GM12872 (cell line): ENCODE data around the gene RAP1B.

Experiments used
- TF ChIP-seq, protein P1 (sequence below): IDR thresholded peaks from 3 replicates; pipeline ENCODE4 v1.5.1; 2011; ENCODE audit warnings: low read depth, mild to moderate bottlenecking, low read length, moderate library complexity; ENCODE audit not compliant: insufficient read depth

RAP1B gene

DNA sequence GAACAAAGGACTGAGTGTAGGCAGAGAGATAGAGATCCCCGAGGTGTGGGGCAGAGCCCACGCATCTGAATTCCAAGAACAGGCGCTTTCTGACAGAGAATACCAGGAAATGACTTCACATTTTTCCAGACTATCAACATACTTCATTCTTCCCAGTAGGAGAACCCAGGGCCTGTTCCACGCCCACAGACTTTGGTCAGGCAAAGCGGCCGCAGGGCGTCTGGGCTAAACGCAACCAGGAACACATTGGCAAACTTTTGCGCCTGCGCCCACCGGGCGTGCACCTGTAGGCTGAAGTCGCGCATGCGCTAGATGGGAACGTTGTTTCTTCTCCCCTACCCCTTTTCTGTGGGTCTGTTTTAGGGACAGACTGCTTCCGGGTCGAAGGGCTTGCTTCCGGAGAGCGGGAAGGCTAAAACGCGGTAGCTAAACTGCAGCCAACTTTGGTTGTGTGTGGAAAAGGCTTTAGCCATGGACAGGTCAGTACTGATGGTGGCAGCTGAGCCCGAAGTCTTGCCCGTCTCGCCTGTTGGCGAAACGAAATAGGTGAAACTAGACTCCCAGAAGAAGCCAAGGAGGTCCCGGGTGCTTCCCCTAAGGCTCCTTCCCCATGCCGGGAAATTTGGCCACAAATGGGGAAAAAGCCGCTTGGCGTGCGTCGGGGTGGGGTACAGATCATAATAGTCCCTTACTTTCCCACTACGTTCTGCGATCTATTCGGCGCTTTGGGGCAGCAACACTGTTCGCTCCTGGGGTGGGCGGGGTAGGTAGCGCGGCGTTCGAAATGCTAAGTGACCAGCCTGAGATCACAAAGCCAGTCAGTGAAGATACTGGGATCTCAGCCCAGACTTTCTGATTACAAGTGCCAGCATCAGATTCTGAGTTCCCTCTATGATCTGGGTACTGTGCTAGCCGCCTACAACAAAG, 76.2 kb downstream of the RAP1B start, which contains the start of gene NUP107:
NUP107 (plus strand) TSS at position 384 of the 927 bp plus-strand sequence; CDS start at position 472, 88 bp downstream.
- TF ChIP-seq, protein P1, sequence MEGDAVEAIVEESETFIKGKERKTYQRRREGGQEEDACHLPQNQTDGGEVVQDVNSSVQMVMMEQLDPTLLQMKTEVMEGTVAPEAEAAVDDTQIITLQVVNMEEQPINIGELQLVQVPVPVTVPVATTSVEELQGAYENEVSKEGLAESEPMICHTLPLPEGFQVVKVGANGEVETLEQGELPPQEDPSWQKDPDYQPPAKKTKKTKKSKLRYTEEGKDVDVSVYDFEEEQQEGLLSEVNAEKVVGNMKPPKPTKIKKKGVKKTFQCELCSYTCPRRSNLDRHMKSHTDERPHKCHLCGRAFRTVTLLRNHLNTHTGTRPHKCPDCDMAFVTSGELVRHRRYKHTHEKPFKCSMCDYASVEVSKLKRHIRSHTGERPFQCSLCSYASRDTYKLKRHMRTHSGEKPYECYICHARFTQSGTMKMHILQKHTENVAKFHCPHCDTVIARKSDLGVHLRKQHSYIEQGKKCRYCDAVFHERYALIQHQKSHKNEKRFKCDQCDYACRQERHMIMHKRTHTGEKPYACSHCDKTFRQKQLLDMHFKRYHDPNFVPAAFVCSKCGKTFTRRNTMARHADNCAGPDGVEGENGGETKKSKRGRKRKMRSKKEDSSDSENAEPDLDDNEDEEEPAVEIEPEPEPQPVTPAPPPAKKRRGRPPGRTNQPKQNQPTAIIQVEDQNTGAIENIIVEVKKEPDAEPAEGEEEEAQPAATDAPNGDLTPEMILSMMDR: no peak

DNA sequence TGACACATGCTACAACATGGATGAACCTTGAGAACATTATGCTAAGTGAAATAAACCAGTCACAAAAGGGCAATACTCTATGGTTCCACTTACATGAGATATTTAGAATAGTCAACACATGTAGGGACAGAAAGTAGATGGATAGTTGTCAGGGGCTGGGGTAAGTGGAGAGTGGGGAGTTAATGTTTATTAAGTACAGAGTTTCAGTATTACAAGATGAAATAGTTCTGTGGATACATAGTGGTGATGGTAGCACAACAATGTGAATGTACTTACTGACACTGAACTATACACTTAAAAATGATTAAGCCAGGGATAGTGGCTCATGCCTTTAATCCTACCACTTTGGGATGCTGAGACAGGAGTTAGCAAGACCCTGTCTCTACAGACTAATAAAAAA, 84.8 kb downstream of the RAP1B start:
- TF ChIP-seq, protein P1: no peak

DNA sequence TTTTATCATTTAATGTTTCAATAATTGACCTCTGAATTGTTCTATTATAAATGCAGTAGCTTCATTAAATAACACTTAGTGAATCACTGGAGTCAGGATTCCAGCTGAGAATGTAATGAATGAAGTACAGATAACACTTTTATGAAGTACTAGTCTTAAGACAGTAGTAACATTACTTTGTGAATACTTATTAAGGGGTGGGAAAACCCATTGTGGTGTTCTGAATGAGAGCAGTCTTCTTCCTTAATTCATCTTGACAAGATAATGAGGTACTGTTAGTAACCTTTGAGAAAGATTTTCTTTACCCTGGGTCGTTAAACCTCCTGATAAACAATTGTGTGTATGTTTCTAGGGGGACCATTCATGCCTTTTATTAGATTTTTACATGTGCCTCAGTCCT, 88.8 kb downstream of the RAP1B start:
- TF ChIP-seq, protein P1: no peak
